GM12873 (cell line): ENCODE data around the gene LENG8.

Experiments
- CTCF ChIP-seq: IDR thresholded peaks from 2 replicates; pipeline ENCODE4 v1.5.1; 2012; ENCODE audit warnings: low read depth, mild to moderate bottlenecking, moderate library complexity, low read length, control low read depth; ENCODE audit not compliant: insufficient read depth; ENCODE audit errors: missing control alignments

Gene LENG8

GRCh38 chr19:54464630-54465425 lies 15.8 kb downstream of the LENG8 start:
- no peak for TF ChIP-seq CTCF

GRCh38 chr19:54465426-54466109 lies 16.6 kb downstream of the LENG8 start:
- no peak for TF ChIP-seq CTCF

GRCh38 chr19:54469496-54469934 lies 20.5 kb downstream of the LENG8 start:
- TF ChIP-seq CTCF = no peak

GRCh38 chr19:54470276-54470887 lies 21.4 kb downstream of the LENG8 start:
- no peak for TF ChIP-seq CTCF

- TF ChIP-seq CTCF = no peak
These were observed 22.2 kb downstream of the LENG8 start for GRCh38 chr19:54470991-54471782.

- no peak for TF ChIP-seq CTCF
These were observed 24.3 kb downstream of the LENG8 start, which contains the start of gene CDC42EP5 for GRCh38 chr19:54473071-54473891. CDC42EP5 (minus strand) TSS chr19:54473296; CDS start chr19:54465547, 7,749 bp downstream.
